ENCODE results near the gene RNF223. TPM values are rescaled to one million over a fixed set of nuclear protein-coding genes. Genes with fewer than 3 reads are reported as not detected.
A peak's percentile ranks its signal among the peaks of the same experiment; 100 is the strongest.

RNF223 gene
- total and polyA plus RNA-seq, 2 of the 13 experiments (the other 11 are each of a cell fraction or from before 2014, with no cell fraction given): 0.03 TPM; not detected in 1

GRCh38 chr1:1115786-1116700, 41.9 kb upstream of the RNF223 start, which contains the start of gene C1orf159 (continued):
- TF ChIP-seq ZNF30 (CRISPR knock-in tag; IDR thresholded peaks at IDR 0.05): no peak
- no peak for TF ChIP-seq ZNF20 (CRISPR knock-in tag; IDR thresholded peaks at IDR 0.05)
- TF ChIP-seq RFX1 (IDR thresholded peaks at IDR 0.05): peak; percentile 99
- no peak for TF ChIP-seq ZNF776 (CRISPR knock-in tag; IDR thresholded peaks at IDR 0.05)
- TF ChIP-seq BRD4 (CRISPR knock-in tag; IDR thresholded peaks at IDR 0.05): no peak
- no peak for TF ChIP-seq ZNF709 (CRISPR knock-in tag; IDR thresholded peaks at IDR 0.05)
- TF ChIP-seq AGO2 (optimal IDR thresholded peaks at IDR 0.05; ENCODE audit: low read depth, low read length): no peak
- TF ChIP-seq ZNF264 (CRISPR knock-in tag; IDR thresholded peaks at IDR 0.05): no peak
- no peak for TF ChIP-seq ARNT (IDR thresholded peaks at IDR 0.05)
- TF ChIP-seq ZNF207 (IDR thresholded peaks at IDR 0.05; ENCODE audit: borderline replicate concordance): no peak
- no peak for TF ChIP-seq HMG20A (CRISPR knock-in tag; IDR thresholded peaks at IDR 0.05; ENCODE audit: borderline replicate concordance)
- 0 out of 2 replicates have a peak, but pooled peaks have one; percentile 19 for TF ChIP-seq ZNF331 (CRISPR knock-in tag; IDR thresholded peaks at IDR 0.05)
- TF ChIP-seq KAT2B (IDR thresholded peaks at IDR 0.05; ENCODE audit: borderline replicate concordance, low read depth, low read length): no peak
- TF ChIP-seq ATF3 (CRISPR knock-in tag; IDR thresholded peaks at IDR 0.05): no peak
- no peak for TF ChIP-seq MTERF4 (CRISPR knock-in tag; IDR thresholded peaks at IDR 0.05)
- TF ChIP-seq ZNF501 (CRISPR knock-in tag; IDR thresholded peaks at IDR 0.05): peak; percentile 98
- no peak for TF ChIP-seq ZNF280B (CRISPR knock-in tag; IDR thresholded peaks at IDR 0.05; ENCODE audit: borderline replicate concordance)
- TF ChIP-seq PREB (CRISPR knock-in tag; IDR thresholded peaks at IDR 0.05): no peak
- no peak for TF ChIP-seq ZNF768 (CRISPR knock-in tag; IDR thresholded peaks at IDR 0.05)
- peak; percentile 82 for TF ChIP-seq CHD2 (IDR thresholded peaks at IDR 0.05; ENCODE audit: low read depth, low read length)
- TF ChIP-seq SMC3 (IDR thresholded peaks at IDR 0.05; ENCODE audit: low read length): no peak
- no peak for TF ChIP-seq ZNF235 (CRISPR knock-in tag; IDR thresholded peaks at IDR 0.05; ENCODE audit: borderline replicate concordance)
- no peak for TF ChIP-seq JARID2 (CRISPR knock-in tag; IDR thresholded peaks at IDR 0.05; ENCODE audit: insufficient replicate concordance)
- no peak for TF ChIP-seq PRMT3 (CRISPR knock-in tag; IDR thresholded peaks at IDR 0.05; ENCODE audit: borderline replicate concordance, low read depth)
- no peak for TF ChIP-seq ZNF414 (CRISPR knock-in tag; IDR thresholded peaks at IDR 0.05)
- TF ChIP-seq DNMT3B (CRISPR knock-in tag; conservative IDR thresholded peaks at IDR 0.05): no peak

Measured in HepG2 (cell line).